T follicular helper cell (primary cell): ENCODE results near the gene HOXB9.

Experiments used
- DNase-seq: peaks from one replicate; pipeline ENCODE4 v3.0.0-alpha.2; 2020; ENCODE audit warnings: low read depth

Gene HOXB9

DNA sequence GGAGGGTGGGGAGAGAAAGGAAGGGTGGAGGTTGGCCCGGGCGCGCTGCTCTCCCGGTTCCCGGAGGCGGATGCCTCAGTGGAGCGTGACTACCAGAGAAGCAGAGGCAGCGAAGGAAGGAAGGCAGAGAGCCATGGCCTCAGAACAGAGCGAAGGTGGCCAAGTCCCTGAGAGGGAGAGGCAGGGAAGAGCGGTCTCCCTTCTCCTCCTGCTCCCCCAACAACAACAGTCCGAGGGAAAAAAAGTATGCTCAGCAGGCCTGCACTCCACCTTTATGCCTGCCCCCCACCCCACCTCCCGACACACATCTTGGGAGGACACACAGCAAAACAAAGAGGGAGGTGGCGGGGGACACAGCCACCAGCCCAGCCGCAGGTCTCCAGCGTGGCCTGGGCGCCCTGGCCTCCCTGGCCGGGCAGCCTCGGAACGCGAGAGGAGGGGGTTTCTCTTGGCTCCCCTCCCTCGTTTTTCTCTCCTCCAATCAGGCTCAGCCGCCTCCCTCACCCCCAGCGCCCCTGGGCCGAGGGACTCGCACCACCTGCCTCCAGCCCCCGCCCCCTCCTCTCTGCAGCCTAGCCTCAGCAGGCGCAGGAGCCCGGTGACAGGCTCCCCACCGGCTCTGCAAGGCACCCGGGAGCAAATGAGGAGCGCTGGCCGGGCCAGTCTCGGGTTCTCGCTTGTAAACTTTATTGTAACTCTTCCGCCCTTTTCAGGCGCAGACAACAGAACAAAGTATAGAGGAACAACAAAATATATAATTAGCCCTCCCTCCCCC, 14.3 kb downstream of the HOXB9 start:
- DNase-seq, result no peak

GRCh38 chr17:48611213-48611612, 14.9 kb downstream of the HOXB9 start:
- DNase-seq, result no peak

DNA sequence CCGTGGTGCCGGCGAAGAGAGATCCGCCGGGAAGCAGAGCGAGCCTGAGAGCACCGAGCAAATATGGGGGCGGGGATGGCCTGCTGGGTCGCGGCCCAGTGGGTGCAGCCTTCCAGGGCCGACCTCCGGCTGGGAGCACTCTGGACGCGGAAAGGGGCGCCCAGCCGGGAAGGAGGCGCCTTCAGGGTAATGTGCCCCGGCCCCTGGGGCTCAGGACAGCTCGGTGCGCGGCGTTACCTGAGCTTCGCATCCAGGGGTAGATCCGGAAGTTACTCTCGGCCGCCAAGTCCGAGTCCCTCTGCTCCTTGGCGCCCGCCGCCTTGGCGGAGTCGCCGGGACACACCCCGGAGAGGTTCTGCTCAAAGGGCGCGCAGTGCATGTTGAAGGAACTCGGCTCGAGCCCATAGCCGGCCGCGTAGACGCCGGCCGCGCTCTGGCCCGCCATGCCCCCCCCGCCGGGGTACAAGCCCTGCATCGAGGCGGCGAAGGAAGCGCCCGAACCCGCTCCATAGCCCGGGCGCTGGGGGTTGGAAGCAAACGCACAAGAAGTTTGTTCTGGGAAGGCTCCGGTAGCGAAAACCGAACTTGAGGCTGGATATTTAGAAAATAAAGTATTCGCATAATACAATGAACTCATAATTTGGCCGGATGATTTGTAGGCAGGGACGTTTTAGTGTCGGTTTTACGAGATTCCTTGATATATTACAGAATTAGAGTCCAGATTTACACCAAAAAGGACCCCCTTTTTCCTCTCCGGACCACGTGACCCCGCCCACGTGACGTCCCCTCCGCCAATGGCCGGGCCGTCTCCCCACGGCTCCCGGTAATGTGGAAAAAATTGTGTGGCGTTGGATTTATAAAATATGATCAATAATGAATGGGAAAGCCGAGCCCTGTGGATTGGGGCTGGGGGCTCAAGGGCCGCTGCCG, 15.6 kb downstream of the HOXB9 start, which contains the start of gene HOXB7:
HOXB7 (minus strand) TSS at position 736 of the 930 bp plus-strand sequence; CDS start at position 637, 99 bp downstream.
- DNase-seq, result no peak

DNA sequence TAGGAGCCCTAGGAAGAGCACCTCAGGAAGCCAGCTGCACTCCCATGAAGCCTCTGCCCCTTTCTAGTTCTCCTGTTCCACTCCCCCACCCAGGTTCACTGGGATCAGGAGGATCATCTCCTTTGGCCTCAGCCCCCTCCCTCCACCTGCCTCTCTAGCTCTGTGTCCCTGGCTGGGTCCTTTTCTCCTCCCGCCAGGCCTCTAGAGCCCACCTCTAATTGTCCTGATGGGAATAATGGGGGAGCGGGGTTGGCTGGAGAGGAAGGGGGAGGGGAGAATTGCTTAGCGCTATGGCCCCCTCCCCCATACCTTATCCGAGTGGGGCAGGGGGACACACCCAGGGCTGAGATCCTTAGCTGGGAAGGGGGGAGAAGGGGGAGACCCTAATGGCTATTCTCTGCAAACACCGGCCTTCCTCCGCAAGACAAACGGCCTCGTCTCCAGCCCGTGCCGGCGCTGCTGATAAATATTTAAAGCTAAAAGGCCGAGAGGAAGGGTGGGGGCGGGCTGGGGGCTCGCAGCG, 16.3 kb downstream of the HOXB9 start:
- DNase-seq, result no peak

- no peak for DNase-seq
These were observed 17.1 kb downstream of the HOXB9 start for GRCh38 chr17:48609033-48609432.

- DNase-seq, result no peak
These were observed 17.7 kb downstream of the HOXB9 start for GRCh38 chr17:48608494-48608834.

DNA sequence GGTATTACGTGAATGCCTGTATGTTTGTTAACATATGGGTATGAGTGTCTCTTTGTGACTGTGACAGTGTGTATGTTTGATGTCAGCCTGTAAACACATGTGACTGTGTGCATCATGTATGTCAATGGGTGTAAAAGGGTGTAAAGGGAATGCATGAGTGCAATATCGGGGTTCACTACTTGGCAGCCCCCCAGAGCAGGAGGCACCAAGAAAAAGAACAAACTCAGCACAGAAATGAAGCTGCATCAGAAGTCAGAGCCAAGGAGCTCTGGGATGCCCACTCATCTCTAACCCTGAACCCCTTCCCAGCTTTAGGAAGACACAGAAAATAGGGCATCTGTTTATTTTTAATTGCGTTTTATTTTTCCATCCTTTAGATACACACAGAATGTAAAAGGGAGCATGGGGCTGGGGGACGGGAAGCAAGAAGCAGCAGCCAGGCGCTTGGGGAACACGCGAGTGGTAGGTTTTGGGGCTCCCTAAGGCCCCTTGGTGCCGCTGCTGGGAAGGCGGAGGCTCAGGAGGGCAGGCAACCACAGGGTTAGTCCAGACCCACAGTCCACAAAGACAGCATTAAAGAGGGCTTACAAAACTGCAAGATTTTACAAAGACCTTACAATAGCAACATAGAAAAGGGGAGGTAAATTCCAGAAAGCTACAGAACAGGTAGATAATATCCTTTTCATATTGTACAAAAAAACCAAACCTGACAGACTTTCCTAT, 19.1 kb downstream of the HOXB9 start:
- DNase-seq, result no peak

DNA sequence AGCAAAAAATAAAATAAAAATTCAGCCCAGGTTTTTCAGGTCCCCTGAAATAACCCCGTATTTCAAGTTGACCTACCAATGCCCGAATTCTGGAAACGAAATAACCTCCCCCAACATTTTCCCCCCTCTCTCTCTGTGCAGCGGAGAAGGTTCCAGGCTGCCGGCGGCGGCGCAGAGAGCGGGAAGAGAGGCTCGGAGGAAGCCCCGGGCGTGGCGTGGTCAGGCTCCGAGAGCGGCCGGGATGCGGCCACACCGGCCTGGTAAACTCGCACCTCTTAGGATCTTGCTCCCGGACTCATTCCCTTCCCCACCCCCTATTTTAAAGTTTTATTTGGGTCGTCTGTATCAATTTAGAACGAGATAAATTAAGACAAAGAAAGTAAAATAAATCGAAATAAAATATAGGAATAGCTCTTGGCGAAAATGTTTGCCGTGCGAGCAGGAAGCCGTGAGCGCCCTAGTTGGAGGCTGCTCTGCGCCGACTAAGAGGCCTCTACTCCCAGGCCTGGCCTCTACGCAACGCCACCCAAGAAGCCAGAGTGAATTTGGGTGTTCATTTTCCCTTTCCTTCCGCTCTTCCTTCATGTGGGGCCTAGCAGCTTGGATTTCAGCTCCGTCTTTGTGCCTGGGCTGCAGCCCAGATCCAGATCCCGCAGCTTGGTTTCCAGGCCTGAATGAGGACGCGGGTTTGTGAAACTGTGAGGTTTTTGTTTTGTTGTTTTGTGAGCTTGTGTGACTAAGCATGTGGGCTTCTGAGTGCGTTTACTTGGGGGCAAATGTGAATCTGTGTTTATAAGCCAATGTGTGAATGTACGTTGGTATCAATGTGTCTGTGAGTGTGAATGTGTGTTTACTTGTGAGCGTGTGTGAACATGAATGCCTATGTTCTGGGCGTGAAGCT, 19.9 kb downstream of the HOXB9 start:
- DNase-seq, result no peak

DNA sequence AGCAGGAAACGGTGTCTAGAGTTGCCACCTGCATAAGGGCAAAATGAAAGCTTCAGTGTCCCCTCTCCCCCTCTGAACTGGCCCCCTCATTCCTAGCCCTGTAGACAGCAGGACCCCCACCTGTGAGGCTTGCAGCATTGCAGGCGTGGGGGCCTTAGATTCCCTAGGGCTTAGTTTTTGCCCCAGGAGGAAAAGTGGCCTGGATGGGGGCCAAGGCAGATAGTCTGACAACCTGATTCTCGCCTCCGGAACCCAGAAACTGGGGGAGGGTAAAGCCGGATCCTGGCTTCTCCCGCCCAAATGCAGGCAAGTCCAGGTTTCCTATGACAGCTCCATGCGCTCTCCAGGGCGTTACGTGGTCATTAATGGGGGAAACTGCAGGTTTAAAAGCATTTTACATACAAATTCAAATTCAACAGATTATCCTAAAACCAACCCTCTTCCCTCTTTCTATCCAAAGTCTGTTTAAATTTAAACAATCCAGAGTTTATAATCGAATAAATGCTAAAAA, 20.7 kb downstream of the HOXB9 start:
- DNase-seq, result no peak

GRCh38 chr17:48604770-48605329, 21.3 kb downstream of the HOXB9 start, which contains the start of gene HOXB6:
HOXB6 (minus strand) TSS chr17:48604986; CDS start chr17:48598150, 6,836 bp downstream.
- no peak for DNase-seq

DNA sequence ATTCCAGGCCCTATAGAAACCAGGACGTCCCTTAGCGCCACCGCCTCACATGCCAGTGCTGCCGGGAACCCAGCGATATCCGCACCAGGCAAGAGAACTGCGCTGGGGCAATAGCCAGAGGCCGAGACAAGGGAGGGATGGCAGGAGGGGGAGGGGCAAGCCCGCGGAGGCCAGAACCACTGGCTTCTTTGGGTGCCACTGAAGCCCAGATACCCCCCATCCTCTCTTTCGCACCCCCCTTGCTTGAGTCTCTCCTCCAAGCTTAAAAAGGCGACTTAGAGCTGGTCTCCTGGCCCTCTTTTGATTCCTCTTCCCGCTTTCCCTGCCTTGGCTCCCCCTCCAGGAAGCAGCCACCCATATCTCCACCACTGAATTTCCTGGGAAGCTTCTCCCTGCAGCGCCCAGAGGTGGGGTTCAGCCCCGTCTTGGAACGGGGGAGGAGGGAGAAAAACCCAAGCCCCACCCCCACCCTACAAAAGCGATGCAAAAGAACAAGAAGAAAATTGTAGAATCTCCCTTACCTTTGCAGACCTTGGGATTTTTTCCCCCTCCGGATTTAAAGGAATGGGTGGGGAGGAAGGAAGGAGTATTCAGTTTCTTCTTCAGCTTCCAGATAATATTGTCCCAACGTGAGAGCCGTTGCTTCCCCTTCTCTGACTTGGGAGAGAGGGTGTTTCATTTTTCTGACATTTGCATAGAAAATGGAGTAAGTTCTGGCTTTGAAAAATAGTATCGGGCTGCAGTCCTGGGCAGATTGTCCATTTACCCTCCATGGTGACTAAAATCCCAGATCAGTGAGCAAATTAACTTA, 22.0 kb downstream of the HOXB9 start:
- DNase-seq, result no peak

DNA sequence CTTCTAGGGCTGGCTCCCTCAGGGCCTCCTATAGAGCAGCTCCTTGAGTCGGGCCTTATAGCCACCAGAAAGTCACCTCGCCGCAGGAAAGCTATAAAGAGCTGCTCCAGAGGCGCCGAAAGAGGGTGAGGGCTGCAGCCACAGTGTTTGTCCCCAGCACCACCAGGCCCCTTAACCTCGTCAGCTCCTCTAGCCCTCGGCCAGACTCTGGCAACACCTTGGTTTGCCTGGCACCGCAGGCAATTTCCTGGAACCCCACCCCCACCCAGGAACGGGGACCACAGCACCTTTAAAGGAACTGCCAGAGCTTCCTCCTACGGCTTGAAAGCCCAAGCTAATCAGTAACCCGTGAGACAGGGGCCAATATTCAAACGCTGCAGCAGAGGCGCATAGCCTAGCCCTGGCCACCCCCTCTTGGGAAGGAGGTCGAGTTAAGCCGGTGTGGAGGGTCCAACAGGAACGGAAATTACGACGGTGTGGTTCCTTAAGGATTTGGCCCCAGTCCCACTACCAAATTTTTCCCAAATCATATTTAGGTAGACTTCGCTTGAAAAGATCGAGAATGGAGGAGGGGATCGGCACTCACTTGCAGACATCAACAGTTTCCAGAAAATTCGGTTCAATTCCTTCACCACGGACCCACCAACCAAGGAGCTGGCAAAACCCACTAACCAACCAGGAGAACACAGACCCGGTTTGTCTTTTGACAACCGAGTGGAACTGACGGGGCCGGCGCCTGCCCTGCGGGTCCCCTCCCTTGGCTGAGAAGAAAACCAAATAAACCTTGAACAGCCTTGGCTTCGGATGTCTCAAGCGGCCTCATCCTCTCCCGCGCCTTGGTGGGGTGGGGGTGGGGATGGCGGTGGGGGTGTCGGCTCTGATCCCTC, 24.4 kb downstream of the HOXB9 start:
- no peak for DNase-seq

- no peak for DNase-seq
These were observed 25.0 kb downstream of the HOXB9 start for GRCh38 chr17:48601207-48601538.

DNA sequence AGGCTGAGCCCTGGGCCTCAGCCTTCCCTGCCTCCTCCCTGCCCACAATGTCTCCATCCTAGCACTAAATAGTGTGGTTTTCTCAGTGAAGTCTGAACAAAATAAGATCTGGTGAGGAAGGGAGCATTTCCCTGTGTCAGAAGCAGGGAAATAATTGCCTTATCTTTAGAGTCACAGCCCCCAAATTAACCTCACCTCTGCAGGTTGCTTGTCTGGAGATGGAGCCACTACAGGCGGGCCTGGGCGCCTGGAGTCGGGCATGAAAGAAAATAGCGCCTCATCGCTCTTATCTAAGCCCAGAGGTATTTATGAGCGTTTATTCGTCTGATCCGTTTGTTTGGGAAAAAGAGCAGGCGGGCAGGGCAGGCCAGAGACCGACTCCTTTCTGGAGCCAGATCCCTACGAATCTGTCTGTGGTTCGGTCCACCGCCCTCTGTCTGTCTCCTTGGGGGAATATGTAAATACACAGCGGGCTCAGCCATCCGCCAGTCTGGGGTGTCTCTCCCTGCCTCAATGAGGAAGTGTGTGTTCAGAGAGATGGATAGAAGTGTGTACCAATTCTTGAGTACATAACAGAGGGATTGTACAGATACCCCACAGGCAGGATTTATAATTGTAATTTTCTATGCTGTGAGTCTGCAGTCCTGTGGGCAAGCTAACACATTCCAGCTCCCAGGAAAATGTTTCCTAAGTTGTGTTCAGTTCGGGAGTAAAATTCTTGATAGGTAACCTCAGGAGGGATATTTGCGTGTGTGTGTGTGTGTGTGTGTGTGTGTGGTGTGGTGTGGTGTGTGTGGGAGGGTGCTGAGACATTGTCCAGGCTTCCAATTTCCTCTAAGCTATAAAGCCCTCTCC, 25.7 kb downstream of the HOXB9 start:
- no peak for DNase-seq

GRCh38 chr17:48599354-48599753, 26.8 kb downstream of the HOXB9 start:
- no peak for DNase-seq

DNA sequence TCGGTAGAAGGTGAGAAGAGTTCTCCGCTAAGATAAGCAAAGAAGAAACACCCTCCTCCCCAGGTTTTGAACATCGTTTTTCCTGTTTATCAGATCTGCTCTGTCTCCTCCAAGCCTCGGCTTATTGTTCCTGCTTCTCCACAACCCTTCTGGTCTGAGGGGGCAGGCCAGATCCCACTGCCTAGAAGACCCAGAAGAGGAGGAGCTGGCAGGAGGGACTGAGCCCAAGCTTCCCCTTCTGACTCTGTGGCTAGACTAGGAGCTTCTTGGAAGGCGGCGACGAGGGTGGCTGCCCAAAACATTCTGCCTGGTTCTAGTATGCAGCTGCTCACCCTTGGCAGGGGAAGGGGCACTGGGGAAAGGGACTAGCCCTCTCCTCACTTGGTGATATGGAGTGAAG, 27.4 kb downstream of the HOXB9 start:
- DNase-seq, result no peak

DNA sequence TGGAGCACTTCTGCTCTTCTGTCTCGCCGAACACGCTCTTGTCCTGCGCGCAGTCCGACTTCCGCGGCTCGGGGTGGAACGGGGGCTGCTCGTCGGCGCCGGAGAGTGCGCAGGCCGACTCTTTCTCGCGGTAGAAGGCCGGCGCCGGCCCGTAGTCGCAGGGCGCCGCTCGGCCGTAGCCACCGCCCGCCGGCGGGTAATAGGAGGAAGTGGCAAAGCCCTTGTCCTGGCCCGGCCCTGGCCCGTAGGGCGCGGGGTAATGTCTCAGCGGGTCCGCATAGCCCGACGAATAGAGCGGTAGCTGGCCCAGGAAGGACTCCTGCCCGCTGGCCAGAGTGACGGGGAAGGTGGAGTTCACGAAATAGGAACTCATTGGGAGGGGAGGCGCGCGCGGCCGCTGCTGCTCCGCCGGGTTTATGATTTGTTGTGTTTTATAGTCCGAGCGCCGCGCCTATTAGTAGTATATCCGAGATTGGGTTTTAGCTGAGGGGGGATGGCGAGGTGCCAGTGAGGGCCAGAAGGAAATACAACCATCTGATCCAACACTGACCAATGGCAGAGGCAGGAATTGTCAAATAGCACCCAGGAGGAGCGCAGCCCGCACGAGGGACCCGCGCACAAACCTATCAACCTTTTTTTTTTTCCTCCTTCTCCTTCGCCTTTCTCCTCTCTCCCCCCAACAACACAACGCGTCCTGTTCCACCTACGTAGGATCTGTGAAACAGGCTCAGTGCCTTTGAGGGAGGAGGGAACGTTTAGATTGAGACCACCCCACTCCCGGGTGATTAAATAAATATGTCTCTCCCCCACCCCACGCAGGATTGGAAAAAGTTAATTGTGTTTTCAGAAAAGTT, 28.2 kb downstream of the HOXB9 start:
- DNase-seq, result no peak
